Neural progenitor cell (in vitro differentiated cells): ENCODE data around the gene TTLL5. TPM values are rescaled to one million over a fixed set of nuclear protein-coding genes. Genes with fewer than 3 reads are reported as not detected.

Experiments used
- DNase-seq: peaks from one replicate; pipeline ENCODE4 v3.0.0-alpha.2; 2016; ENCODE audit warnings: low spot score
- H2AFZ ChIP-seq: fragments of 200-600 bp; sonication (generic); replicated peaks from 2 replicates; pipeline ENCODE4 v1.6.1; 2016; ENCODE audit warnings: antibody characterized with exemption
- H3F3A ChIP-seq: fragments of 200-600 bp; sonication (generic); 2 replicates; pipeline ENCODE4 v1.6.1; 2016; ENCODE audit warnings: antibody characterized with exemption, low read depth
- H3K27ac ChIP-seq: fragments of 200-600 bp; sonication (generic); 2 replicates; pipeline ENCODE4 v1.5.1; 2016; ENCODE audit warnings: mild to moderate bottlenecking
- H3K27me3 ChIP-seq: fragments of 200-600 bp; sonication (generic); 2 replicates; pipeline ENCODE4 v1.6.1; 2016; ENCODE audit warnings: mild to moderate bottlenecking, moderate library complexity
- H3K36me3 ChIP-seq: fragments of 200-600 bp; sonication (generic); 2 replicates; pipeline ENCODE4 v1.5.1; 2016
- H3K4me1 ChIP-seq: fragments of 200-600 bp; sonication (generic); 2 replicates; pipeline ENCODE4 v1.6.1; 2016; ENCODE audit warnings: mixed run types
- H3K4me2 ChIP-seq: fragments of 200-600 bp; sonication (generic); 2 replicates; pipeline ENCODE4 v1.6.1; 2016
- H3K4me3 ChIP-seq: fragments of 200-600 bp; sonication (generic); 2 replicates; pipeline ENCODE4 v1.5.1; 2016
- H3K79me2 ChIP-seq: fragments of 200-600 bp; sonication (generic); 2 replicates; pipeline ENCODE4 v1.6.1; 2016; ENCODE audit warnings: low read depth
- H3K9ac ChIP-seq: fragments of 200-600 bp; sonication (generic); 2 replicates; pipeline ENCODE4 v1.6.1; 2016
- H3K9me3 ChIP-seq: fragments of 200-600 bp; sonication (generic); 2 replicates; pipeline ENCODE4 v1.5.1; 2016; ENCODE audit warnings: low read depth
- H4K20me1 ChIP-seq: fragments of 200-600 bp; sonication (generic); 2 replicates; pipeline ENCODE4 v1.6.1; 2016; ENCODE audit warnings: low read depth
- H3K27ac Mint-ChIP-seq: 3 replicates; pipeline ENCODE4 v1.8.0; 2021; ENCODE audit warnings: mixed read lengths
- H3K27me3 Mint-ChIP-seq: 2 replicates; pipeline ENCODE4 v1.8.0; 2022; ENCODE audit warnings: low read depth, mild to moderate bottlenecking, inconsistent platforms, moderate library complexity, mixed read lengths; ENCODE audit not compliant: insufficient read depth
- H3K36me3 Mint-ChIP-seq: 3 replicates; pipeline ENCODE4 v1.8.0; 2021; ENCODE audit warnings: mixed read lengths
- H3K4me1 Mint-ChIP-seq: 3 replicates; pipeline ENCODE4 v1.8.0; 2021; ENCODE audit warnings: mixed read lengths
- H3K4me3 Mint-ChIP-seq: 3 replicates; pipeline ENCODE4 v1.8.0; 2021; ENCODE audit warnings: mild to moderate bottlenecking, moderate library complexity, mixed read lengths
- H3K9me3 Mint-ChIP-seq: 3 replicates; pipeline ENCODE4 v1.8.0; 2020; ENCODE audit warnings: mixed read lengths
- CTCF ChIP-seq: fragments of 200-600 bp; sonication (generic); IDR thresholded peaks from 2 replicates; pipeline ENCODE4 v1.5.1; 2017; ENCODE audit warnings: antibody characterized with exemption, mild to moderate bottlenecking
- EZH2 ChIP-seq: fragments of 200-600 bp; sonication (generic); IDR thresholded peaks from 2 replicates; pipeline ENCODE4 v1.6.1; 2017; ENCODE audit warnings: antibody characterized with exemption, mild to moderate bottlenecking, moderate library complexity
- EZH2phosphoT487 ChIP-seq: fragments of 200-600 bp; sonication (generic); IDR thresholded peaks from 2 replicates; pipeline ENCODE4 v1.6.1; 2017; ENCODE audit warnings: antibody characterized with exemption
- total RNA-seq: library from RNA; depleted of rRNA; stranded (reverse); fragments of >200 nt; gene quantifications from 2 replicates; pipeline ENCODE4 v1.2.3, GENCODE V29; 2015; ENCODE audit warnings: low replicate concordance

The TTLL5 gene
- total RNA-seq = 27.1 and 61.4 TPM in 2 replicates

GRCh38 chr14:75660630-75661498 is at the start of gene TTLL5, which contains the start of gene ERG28:
Gene TTLL5 (plus strand): TSS chr14:75661246. CDS start chr14:75663150, 1,904 bp downstream.
Gene ERG28 (minus strand): TSS chr14:75660876. CDS start chr14:75657502, 3,374 bp downstream.
- peak within 1 kb of the TSS; percentile 85 for H3K4me2 ChIP-seq
- H3K9ac ChIP-seq = peak within 1 kb of the TSS; percentile 78
- peaks cover 8% of the 10 kb centered on the region for H3K36me3 ChIP-seq
- TF ChIP-seq EZH2 = no peak
- TF ChIP-seq CTCF = no peak
- no peak for TF ChIP-seq EZH2phosphoT487
- no peaks in the 10 kb centered on the region for H3K9me3 ChIP-seq
- H3K4me3 ChIP-seq = peak within 1 kb of the TSS; percentile 88
- H3K27ac ChIP-seq = peak within 1 kb of the TSS; percentile 81
- peaks cover 28% of the 10 kb centered on the region for H3K4me1 Mint-ChIP-seq
- peak within 1 kb of the TSS; percentile 95 for H2AFZ ChIP-seq
- peak within 1 kb of the TSS; percentile 97 for H3K4me3 Mint-ChIP-seq
- peaks cover 61% of the 10 kb centered on the region for H3K79me2 ChIP-seq
- no peaks in the 10 kb centered on the region for H3K27me3 ChIP-seq
- H3K27ac Mint-ChIP-seq = peak within 1 kb of the TSS; percentile 78
- peak; percentile 98 for DNase-seq
- H3K4me1 ChIP-seq = peaks cover 19% of the 10 kb centered on the region
- no peaks in the 10 kb centered on the region for H4K20me1 ChIP-seq
- H3K9me3 Mint-ChIP-seq = no peaks in the 10 kb centered on the region
- H3K27me3 Mint-ChIP-seq = no peaks in the 10 kb centered on the region
- peaks cover 3% of the 10 kb centered on the region for H3K36me3 Mint-ChIP-seq
- H3F3A ChIP-seq = peaks cover 14% of the 10 kb centered on the region

GRCh38 chr14:75612157-75612556 is 48.9 kb upstream of the TTLL5 start:
- Histone ChIP-seq H3K4me1 (peaks cover 5% of the 10 kb centered on the region), H3K27me3 (no peaks in the 10 kb centered on the region), H3K4me2 (no peak overlapping the region), H3K9ac (no peak overlapping the region), H3K36me3 (no peaks in the 10 kb centered on the region), H3F3A (no peaks in the 10 kb centered on the region), H3K79me2 (no peaks in the 10 kb centered on the region), H4K20me1 (no peaks in the 10 kb centered on the region), H3K4me3 (no peak overlapping the region), H2AFZ (no peak overlapping the region), H3K9me3 (no peaks in the 10 kb centered on the region), H3K27ac (no peak overlapping the region)
- H3K36me3 Mint-ChIP-seq = peaks cover 5% of the 10 kb centered on the region
- H3K9me3 Mint-ChIP-seq = peaks cover 16% of the 10 kb centered on the region
- H3K27me3 Mint-ChIP-seq = peaks cover 2% of the 10 kb centered on the region
- H3K4me3 Mint-ChIP-seq = no peak overlapping the region
- peaks cover 18% of the 10 kb centered on the region for H3K4me1 Mint-ChIP-seq
- no peak overlapping the region for H3K27ac Mint-ChIP-seq
- DNase-seq = peak; percentile 13
- TF ChIP-seq EZH2phosphoT487 (no peak), EZH2 (no peak), CTCF (no peak)

- peaks cover 9% of the 10 kb centered on the region for H3K9me3 Mint-ChIP-seq
- TF ChIP-seq EZH2phosphoT487 (no peak), CTCF (no peak), EZH2 (no peak)
- no peaks in the 10 kb centered on the region for H3K36me3 ChIP-seq
- H3K79me2 ChIP-seq = no peaks in the 10 kb centered on the region
- no peak for DNase-seq
- H3K9me3 ChIP-seq = no peaks in the 10 kb centered on the region
- peaks cover 18% of the 10 kb centered on the region for H3K4me1 Mint-ChIP-seq
- H3K27ac Mint-ChIP-seq = no peak overlapping the region
- H3K27me3 Mint-ChIP-seq = no peaks in the 10 kb centered on the region
- H3K4me3 ChIP-seq = no peak overlapping the region
- no peak overlapping the region for H3K27ac ChIP-seq
- H3K27me3 ChIP-seq = no peaks in the 10 kb centered on the region
- H4K20me1 ChIP-seq = no peaks in the 10 kb centered on the region
- no peaks in the 10 kb centered on the region for H3F3A ChIP-seq
- H3K4me3 Mint-ChIP-seq = no peak overlapping the region
- peaks cover 5% of the 10 kb centered on the region for H3K4me1 ChIP-seq
- H2AFZ ChIP-seq = no peak overlapping the region
- H3K36me3 Mint-ChIP-seq = peaks cover 2% of the 10 kb centered on the region
- H3K9ac ChIP-seq = no peak overlapping the region
- H3K4me2 ChIP-seq = no peak overlapping the region
Measured at GRCh38 chr14:75614179-75614578, 46.9 kb upstream of the TTLL5 start.
